Astrocyte (in vitro differentiated cells and primary cell): ENCODE measurements around the gene SCYGR6. TPM values are rescaled to one million over a fixed set of nuclear protein-coding genes. Genes with fewer than 3 reads are reported as not detected.
"Not testable (repeated sequence)": the region's sequence is repeated elsewhere in the genome, so short reads cannot be mapped to it uniquely, and the experiment has no call there.

Source experiments
- DNase-seq: peaks from one replicate; pipeline ENCODE4 v3.0.0-alpha.2; 2010; ENCODE audit warnings: low read depth
- FAIRE-seq: peaks from 2 replicates; lab custom pipeline; 2011; peaks lifted over from hg19 to GRCh38; lab: Jason Lieb, UNC
- H2AFZ ChIP-seq: 2 replicates; pipeline ENCODE4 v1.6.0; 2012; ENCODE audit warnings: low read depth, low read length, inconsistent platforms
- H3K27ac ChIP-seq: 2 replicates; pipeline ENCODE4 v1.5.1; 2011; ENCODE audit warnings: low read depth, low read length, inconsistent platforms
- H3K27me3 ChIP-seq: 2 replicates; pipeline ENCODE4 v1.6.0; 2011; ENCODE audit warnings: low read length, inconsistent platforms; ENCODE audit not compliant: insufficient read depth
- H3K36me3 ChIP-seq: 2 replicates; pipeline ENCODE4 v1.5.1; 2011; ENCODE audit warnings: low read length, inconsistent platforms; ENCODE audit not compliant: insufficient read depth
- H3K4me1 ChIP-seq: 2 replicates; pipeline ENCODE4 v1.5.1; 2011; ENCODE audit warnings: low read length, inconsistent platforms; ENCODE audit not compliant: insufficient read depth
- H3K4me2 ChIP-seq: 2 replicates; pipeline ENCODE4 v1.6.0; 2012; ENCODE audit warnings: low read length, inconsistent platforms
- H3K4me3 ChIP-seq: 2 replicates; pipeline ENCODE4 v1.5.1; 2011; ENCODE audit warnings: low read depth, mild to moderate bottlenecking, low read length, inconsistent platforms; ENCODE audit not compliant: insufficient read depth
- H3K79me2 ChIP-seq: 2 replicates; pipeline ENCODE4 v1.6.0; 2012; ENCODE audit warnings: mild to moderate bottlenecking, low read length, inconsistent platforms; ENCODE audit not compliant: insufficient read depth
- H3K9ac ChIP-seq: 2 replicates; pipeline ENCODE4 v1.6.0; 2012; ENCODE audit warnings: mild to moderate bottlenecking, low read length, inconsistent platforms
- H3K9me3 ChIP-seq: 2 replicates; pipeline ENCODE4 v1.5.1; 2012; ENCODE audit warnings: low read depth, mild to moderate bottlenecking, low read length, inconsistent platforms; ENCODE audit not compliant: insufficient read depth
- H4K20me1 ChIP-seq: 2 replicates; pipeline ENCODE4 v1.6.0; 2012; ENCODE audit warnings: low read length, inconsistent platforms; ENCODE audit not compliant: insufficient read depth
- H3K27ac Mint-ChIP-seq: one replicate; pipeline ENCODE4 v1.8.0; 2021; ENCODE audit warnings: mild to moderate bottlenecking, mixed read lengths; ENCODE audit not compliant: unreplicated experiment
- H3K27me3 Mint-ChIP-seq: one replicate; pipeline ENCODE4 v1.8.0; 2021; ENCODE audit warnings: low read depth, mixed read lengths; ENCODE audit not compliant: unreplicated experiment
- H3K36me3 Mint-ChIP-seq: one replicate; pipeline ENCODE4 v1.8.0; 2021; ENCODE audit warnings: low read depth, mixed read lengths; ENCODE audit not compliant: unreplicated experiment
- H3K4me1 Mint-ChIP-seq: one replicate; pipeline ENCODE4 v1.8.0; 2021; ENCODE audit warnings: low read depth, mixed read lengths; ENCODE audit not compliant: unreplicated experiment
- H3K4me3 Mint-ChIP-seq: one replicate; pipeline ENCODE4 v1.8.0; 2021; ENCODE audit warnings: mild to moderate bottlenecking, moderate library complexity, mixed read lengths; ENCODE audit not compliant: unreplicated experiment
- H3K9me3 Mint-ChIP-seq: one replicate; pipeline ENCODE4 v1.8.0; 2021; ENCODE audit warnings: mild to moderate bottlenecking, mixed read lengths; ENCODE audit not compliant: unreplicated experiment
- EZH2 ChIP-seq: IDR thresholded peaks from 2 replicates; pipeline ENCODE4 v1.6.1; 2012; ENCODE audit warnings: mild to moderate bottlenecking, low read length, inconsistent platforms; ENCODE audit not compliant: insufficient read depth
- total RNA-seq: library from RNA; stranded (reverse); gene quantifications from 2 replicates; pipeline ENCODE4 v1.2.1, GENCODE V29; 2021
- TF ChIP-seq, protein P1 (sequence below): IDR thresholded peaks from 2 replicates; pipeline ENCODE4 v1.5.1; 2011; ENCODE audit warnings: low read depth, mild to moderate bottlenecking, inconsistent platforms, low read length, moderate library complexity; ENCODE audit not compliant: insufficient read depth

Gene SCYGR6
- total RNA-seq, 1 donor from 2014 or later = not detected

GRCh38 chr2:227761740-227762476 lies 37.4 kb upstream of the SCYGR6 start:
- Histone ChIP-seq H3K9me3 (no peaks in the 10 kb centered on the region), H3K4me2 (no peak overlapping the region), H3K27me3 (no peaks in the 10 kb centered on the region), H4K20me1 (no peaks in the 10 kb centered on the region), H3K4me1 (peaks cover 5% of the 10 kb centered on the region), H3K79me2 (no peaks in the 10 kb centered on the region), H3K27ac (no peak overlapping the region), H3K4me3 (no peak overlapping the region), H3K9ac (no peak overlapping the region), H3K36me3 (no peaks in the 10 kb centered on the region), H2AFZ (no peak overlapping the region)
- FAIRE-seq (no peak), DNase-seq (peak; percentile 29)
- no peaks in the 10 kb centered on the region for H3K36me3 Mint-ChIP-seq
- H3K27me3 Mint-ChIP-seq = no peaks in the 10 kb centered on the region
- peaks cover 14% of the 10 kb centered on the region for H3K4me1 Mint-ChIP-seq
- no peaks in the 10 kb centered on the region for H3K9me3 Mint-ChIP-seq
- TF ChIP-seq, protein P1, sequence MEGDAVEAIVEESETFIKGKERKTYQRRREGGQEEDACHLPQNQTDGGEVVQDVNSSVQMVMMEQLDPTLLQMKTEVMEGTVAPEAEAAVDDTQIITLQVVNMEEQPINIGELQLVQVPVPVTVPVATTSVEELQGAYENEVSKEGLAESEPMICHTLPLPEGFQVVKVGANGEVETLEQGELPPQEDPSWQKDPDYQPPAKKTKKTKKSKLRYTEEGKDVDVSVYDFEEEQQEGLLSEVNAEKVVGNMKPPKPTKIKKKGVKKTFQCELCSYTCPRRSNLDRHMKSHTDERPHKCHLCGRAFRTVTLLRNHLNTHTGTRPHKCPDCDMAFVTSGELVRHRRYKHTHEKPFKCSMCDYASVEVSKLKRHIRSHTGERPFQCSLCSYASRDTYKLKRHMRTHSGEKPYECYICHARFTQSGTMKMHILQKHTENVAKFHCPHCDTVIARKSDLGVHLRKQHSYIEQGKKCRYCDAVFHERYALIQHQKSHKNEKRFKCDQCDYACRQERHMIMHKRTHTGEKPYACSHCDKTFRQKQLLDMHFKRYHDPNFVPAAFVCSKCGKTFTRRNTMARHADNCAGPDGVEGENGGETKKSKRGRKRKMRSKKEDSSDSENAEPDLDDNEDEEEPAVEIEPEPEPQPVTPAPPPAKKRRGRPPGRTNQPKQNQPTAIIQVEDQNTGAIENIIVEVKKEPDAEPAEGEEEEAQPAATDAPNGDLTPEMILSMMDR = no peak
- no peak overlapping the region for H3K27ac Mint-ChIP-seq
- no peak overlapping the region for H3K4me3 Mint-ChIP-seq

- no peaks in the 10 kb centered on the region for H3K9me3 ChIP-seq
- Mint-ChIP-seq H3K4me1 (peaks cover 12% of the 10 kb centered on the region), H3K27me3 (no peaks in the 10 kb centered on the region), H3K36me3 (no peaks in the 10 kb centered on the region), H3K4me3 (no peak overlapping the region), H3K27ac (peak overlapping the region; percentile 75), H3K9me3 (no peaks in the 10 kb centered on the region)
- H3K4me2 ChIP-seq = no peak overlapping the region
- no peaks in the 10 kb centered on the region for H3K27me3 ChIP-seq
- DNase-seq (peak; percentile 38), FAIRE-seq (no peak)
- H3K79me2 ChIP-seq = no peaks in the 10 kb centered on the region
- TF ChIP-seq, protein P1 = no peak
- no peak for TF ChIP-seq EZH2
- H2AFZ ChIP-seq = peak overlapping the region; percentile 56
- H3K27ac ChIP-seq = no peak overlapping the region
- no peaks in the 10 kb centered on the region for H3K4me1 ChIP-seq
- no peaks in the 10 kb centered on the region for H3K36me3 ChIP-seq
- H3K9ac ChIP-seq = no peak overlapping the region
- no peak overlapping the region for H3K4me3 ChIP-seq
- no peaks in the 10 kb centered on the region for H4K20me1 ChIP-seq
Measured at GRCh38 chr2:227759411-227760118, 35.0 kb upstream of the SCYGR6 start.

GRCh38 chr2:227756261-227756660 lies 31.7 kb upstream of the SCYGR6 start:
- not testable (repeated sequence) for H3K36me3 ChIP-seq, H3K4me1 Mint-ChIP-seq

More at GRCh38 chr2:227756261-227756660, 31.7 kb upstream of the SCYGR6 start:
- H3K9ac ChIP-seq, FAIRE-seq, H3K9me3 ChIP-seq, H3K4me1 ChIP-seq, DNase-seq, H2AFZ ChIP-seq, H4K20me1 ChIP-seq, H3K4me2 ChIP-seq, H3K4me3 ChIP-seq, H3K79me2 ChIP-seq, H3K36me3 Mint-ChIP-seq, H3K27me3 Mint-ChIP-seq, H3K9me3 Mint-ChIP-seq, H3K27me3 ChIP-seq, H3K27ac Mint-ChIP-seq, H3K4me3 Mint-ChIP-seq, H3K27ac ChIP-seq: not testable (repeated sequence)
